OCI-LY3 (cell line): ENCODE results near the gene CNIH2.
"Not testable (repeated sequence)": the region's sequence is repeated elsewhere in the genome, so short reads cannot be mapped to it uniquely, and the experiment has no call there.

Source experiments
- EZH2phosphoT487 ChIP-seq: fragments of 200-600 bp; shearing (Covaris generic); IDR thresholded peaks from 2 replicates; pipeline ENCODE4 v1.6.1; 2018; ENCODE audit warnings: antibody characterized with exemption, mixed run types, low read depth
- TF ChIP-seq, protein P1 (sequence below): fragments of 200-600, 300-600 bp; sonication (generic); IDR thresholded peaks from 2 replicates; pipeline ENCODE4 v1.5.1; 2014; ENCODE audit warnings: antibody characterized with exemption, low read length, low read depth

DNA sequence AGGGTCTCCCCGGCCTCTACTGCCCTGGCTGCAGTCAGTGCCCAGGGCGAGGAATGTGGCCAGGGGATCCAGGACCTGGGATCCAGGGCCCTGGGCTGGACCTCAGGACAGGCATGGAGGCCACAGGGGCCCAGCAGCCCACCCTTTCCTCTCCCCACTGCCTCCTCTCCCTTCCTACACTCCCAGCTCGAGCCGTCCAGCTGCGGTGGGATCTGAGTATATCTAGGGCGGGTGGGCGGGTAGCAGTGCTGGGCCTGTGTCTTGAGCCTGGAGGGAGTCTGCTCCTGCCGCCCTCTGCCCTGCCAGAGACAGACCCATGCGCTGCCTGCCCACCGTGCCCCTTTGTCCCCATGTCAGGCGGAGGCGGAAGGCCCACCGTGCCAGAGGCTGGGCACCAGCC, 1.4 kb upstream of the CNIH2 start:
- TF ChIP-seq, protein P1, sequence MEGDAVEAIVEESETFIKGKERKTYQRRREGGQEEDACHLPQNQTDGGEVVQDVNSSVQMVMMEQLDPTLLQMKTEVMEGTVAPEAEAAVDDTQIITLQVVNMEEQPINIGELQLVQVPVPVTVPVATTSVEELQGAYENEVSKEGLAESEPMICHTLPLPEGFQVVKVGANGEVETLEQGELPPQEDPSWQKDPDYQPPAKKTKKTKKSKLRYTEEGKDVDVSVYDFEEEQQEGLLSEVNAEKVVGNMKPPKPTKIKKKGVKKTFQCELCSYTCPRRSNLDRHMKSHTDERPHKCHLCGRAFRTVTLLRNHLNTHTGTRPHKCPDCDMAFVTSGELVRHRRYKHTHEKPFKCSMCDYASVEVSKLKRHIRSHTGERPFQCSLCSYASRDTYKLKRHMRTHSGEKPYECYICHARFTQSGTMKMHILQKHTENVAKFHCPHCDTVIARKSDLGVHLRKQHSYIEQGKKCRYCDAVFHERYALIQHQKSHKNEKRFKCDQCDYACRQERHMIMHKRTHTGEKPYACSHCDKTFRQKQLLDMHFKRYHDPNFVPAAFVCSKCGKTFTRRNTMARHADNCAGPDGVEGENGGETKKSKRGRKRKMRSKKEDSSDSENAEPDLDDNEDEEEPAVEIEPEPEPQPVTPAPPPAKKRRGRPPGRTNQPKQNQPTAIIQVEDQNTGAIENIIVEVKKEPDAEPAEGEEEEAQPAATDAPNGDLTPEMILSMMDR: not testable (repeated sequence)
- not testable (repeated sequence) for TF ChIP-seq EZH2phosphoT487
